GM10266 (cell line): ENCODE results near the gene BLVRB.

Experiments used
- DNase-seq: peaks from one replicate; pipeline ENCODE4 v3.0.0; 2012; ENCODE audit errors: extremely low spot score
- TF ChIP-seq, protein P1 (sequence below): IDR thresholded peaks from 2 replicates; pipeline ENCODE4 v1.5.1; 2012; ENCODE audit warnings: mild to moderate bottlenecking, low read depth; ENCODE audit not compliant: control insufficient read depth, insufficient read depth; ENCODE audit errors: missing control alignments

The BLVRB gene

DNA sequence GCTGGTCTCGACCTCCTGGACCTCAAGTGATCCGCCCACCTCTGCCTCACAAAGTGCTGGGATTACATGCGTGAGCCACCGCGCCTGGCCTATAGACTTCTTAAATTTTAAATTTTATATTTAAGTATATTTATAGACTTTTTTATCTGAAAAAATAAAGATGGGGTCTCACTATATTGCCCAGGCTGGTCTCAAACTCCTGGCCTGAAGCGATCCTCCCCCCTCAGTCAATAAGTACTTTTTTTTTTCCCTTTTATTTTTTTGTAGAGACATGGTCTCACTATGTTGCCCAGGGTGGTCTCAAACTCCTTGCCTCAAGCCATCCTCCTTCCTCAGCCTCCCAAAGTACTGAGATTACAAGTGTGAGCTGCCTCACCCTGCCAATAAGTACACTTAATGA lies 41.6 kb downstream of the BLVRB start:
- TF ChIP-seq, protein P1, sequence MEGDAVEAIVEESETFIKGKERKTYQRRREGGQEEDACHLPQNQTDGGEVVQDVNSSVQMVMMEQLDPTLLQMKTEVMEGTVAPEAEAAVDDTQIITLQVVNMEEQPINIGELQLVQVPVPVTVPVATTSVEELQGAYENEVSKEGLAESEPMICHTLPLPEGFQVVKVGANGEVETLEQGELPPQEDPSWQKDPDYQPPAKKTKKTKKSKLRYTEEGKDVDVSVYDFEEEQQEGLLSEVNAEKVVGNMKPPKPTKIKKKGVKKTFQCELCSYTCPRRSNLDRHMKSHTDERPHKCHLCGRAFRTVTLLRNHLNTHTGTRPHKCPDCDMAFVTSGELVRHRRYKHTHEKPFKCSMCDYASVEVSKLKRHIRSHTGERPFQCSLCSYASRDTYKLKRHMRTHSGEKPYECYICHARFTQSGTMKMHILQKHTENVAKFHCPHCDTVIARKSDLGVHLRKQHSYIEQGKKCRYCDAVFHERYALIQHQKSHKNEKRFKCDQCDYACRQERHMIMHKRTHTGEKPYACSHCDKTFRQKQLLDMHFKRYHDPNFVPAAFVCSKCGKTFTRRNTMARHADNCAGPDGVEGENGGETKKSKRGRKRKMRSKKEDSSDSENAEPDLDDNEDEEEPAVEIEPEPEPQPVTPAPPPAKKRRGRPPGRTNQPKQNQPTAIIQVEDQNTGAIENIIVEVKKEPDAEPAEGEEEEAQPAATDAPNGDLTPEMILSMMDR = no peak
- DNase-seq = no peak

DNA sequence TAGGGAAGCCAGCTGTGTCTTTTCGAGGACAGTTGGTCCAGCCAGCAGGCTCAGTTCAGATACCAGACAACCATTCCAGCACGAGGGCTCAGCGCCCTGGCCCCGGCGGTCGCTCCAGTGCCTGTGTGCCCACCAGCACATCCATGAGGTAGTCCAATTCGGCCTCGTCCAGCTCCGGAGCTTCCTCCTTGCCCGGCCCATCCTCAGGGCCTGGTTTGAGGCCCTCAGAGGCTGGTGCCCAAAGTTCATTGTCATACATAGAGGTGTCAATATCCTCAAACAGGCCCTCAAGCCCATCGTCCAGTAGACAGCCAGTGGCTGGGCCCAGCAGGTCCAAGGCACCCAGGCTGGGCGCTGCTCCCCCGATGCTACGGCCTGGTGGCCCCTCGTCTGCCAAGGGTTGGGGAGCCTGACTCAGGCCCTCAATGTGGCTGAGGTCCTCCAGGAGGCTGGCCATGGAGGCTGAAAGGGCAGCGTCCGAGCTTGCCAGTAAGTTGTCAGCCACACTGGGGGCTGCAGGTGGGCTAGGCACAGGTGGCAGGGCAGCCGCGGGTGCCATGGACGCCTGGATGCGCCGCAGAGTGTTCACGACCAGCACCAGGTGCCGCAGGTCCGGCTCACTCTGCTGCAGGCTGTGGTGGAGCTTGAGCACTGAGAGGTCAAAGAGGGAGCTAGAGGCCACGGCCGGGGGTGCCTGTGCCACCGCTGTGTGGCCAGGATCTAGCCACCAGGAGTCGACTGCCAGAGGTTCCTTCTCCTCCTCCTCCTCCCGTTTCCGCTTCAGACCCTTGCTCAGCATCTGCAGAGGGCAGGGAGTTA lies 42.6 kb downstream of the BLVRB start:
- TF ChIP-seq, protein P1 = no peak
- no peak for DNase-seq

DNA sequence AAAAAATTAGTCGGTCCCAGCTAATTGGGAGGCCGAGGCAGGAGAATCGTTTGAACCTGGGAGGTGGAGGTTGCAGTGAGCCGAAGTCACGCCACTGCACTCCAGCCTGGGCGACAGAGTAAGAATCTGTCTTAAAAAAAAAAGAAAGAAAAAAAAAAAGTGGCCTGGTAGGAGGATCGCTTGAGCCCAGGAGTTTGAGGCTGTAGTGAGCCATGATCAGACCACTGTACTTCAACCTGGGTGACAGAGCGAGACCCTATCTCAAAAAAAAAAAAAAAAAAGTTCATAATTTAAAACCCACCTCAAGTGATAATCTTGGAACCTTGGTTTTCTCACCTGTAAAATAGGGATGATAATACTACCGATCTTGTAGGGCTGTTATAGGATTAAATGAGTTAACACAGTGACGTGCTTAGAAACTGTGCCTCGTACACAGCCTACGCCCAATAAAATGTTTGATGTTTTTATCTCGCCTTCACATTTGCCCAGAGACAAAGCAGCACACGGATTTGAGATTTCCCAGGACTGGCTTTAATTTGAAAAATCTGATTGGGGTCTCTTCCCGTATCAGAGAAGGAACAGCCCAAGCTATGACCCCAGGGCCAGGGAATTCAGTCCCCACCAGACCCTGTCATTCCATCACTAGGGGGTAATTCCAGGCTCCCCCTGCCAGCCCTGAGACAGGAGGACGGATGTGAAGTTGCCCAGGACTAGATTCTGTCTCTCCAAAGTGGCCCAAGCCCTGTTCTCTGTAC lies 43.4 kb downstream of the BLVRB start:
- TF ChIP-seq, protein P1 = no peak
- no peak for DNase-seq

DNA sequence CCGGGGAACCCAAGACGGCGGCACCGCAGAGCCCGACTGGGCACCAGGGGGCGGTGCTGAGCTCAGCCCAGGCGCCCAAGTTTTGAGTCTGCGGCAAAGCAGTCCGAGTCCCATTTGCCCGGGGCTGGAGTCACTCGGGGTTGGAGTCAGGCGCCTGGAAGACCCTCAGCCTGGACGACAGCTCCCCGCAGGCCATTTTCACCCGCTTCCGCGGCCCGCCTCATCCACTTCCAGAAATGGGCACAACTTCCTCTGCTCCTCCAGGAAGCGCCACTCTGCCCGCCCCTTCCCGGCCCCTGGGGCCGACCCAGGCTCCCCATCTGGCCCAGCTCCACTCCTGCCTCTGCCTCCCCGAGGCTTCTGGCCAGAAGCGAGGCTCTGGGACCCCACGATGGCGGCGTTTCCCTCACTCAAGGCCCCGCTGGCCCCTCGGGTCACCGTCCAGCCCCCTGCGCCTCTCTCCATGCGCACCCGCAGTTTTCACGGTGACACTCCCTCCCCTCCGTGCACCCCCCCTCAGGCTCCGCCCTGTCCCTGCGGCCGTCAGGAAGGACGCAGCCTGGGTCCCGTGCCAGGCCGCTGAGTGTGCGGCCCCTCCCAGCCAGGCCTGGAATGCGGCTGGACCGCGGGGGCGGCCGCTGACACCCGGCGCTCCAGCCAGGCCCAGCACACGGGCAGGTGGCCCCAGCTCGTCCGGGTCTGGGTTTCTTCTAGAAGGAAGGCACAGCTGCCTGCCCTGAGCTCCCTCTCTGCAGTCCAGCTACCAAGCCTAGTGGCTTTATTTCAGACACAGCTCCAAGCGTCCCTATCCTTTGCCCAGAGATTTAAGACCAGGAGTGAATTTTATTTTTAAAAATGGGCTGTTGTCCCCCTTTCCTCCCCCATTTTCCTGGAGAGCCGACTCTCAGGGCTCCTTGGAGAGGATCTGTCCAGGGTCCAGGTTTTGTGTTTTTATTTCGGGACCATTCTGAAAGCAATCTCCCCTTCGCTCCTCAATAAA lies 44.5 kb downstream of the BLVRB start:
- TF ChIP-seq, protein P1 = peak; percentile 89
- peak; percentile 76 for DNase-seq

DNA sequence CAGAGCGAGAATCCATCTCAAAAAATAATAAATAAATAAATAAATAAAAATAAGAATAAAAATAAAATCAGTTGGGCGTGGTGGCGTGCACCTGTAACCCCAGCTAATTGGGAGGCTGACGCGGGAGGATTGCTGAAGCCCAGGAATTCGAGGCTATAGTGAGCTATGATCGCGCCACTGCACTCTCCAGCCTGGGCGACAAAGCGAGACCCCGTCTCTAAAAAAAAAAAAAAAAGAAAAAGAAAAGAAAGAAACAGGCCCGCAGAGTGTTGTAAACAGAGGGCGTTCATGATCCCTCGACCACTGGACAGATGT lies 45.1 kb downstream of the BLVRB start:
- TF ChIP-seq, protein P1 = no peak
- no peak for DNase-seq

DNA sequence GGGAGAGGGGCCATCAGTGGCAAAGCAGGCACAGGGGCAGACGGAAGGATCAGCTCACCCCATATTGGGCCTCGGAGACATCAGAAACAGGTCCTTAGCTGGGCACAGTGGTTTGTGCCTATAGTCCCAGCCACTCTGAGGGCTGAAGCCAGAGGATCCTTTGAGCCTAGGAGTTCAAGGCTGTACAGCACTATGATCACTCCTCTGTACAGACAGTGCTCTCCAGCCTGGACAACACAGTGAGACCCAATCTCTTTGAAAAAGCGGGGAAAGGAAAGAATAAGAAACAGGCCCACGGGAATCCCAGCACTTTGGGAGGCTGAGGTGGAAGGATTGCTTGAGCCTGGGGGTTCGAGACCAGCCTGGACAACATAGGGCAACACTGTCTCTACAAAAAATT lies 45.8 kb downstream of the BLVRB start:
- TF ChIP-seq, protein P1 = no peak
- DNase-seq = no peak
